ENCODE data around the gene FIGNL1. TPM values are rescaled to one million over a fixed set of nuclear protein-coding genes. Genes with fewer than 3 reads are reported as not detected.

FIGNL1 gene
- total and polyA plus RNA-seq, 2 donors, result 9.0 to 21.9 TPM

- Histone ChIP-seq H3K36me3 (ENCODE audit: control insufficient read depth in 2 of 2, insufficient read depth in 2 of 2, low read length in 1 of 2) (no peaks in the 10 kb centered on the region), H3K4me1 (ENCODE audit: control insufficient read depth in 2 of 2, insufficient read depth in 2 of 2, low read length in 2 of 2) (peaks cover 43 to 68% of the 10 kb centered on the region in 2 donors), H3K27me3 (ENCODE audit: control insufficient read depth in 2 of 2, insufficient read depth in 1 of 2, low read length in 1 of 2) (no peaks in the 10 kb centered on the region), H3K27ac (ENCODE audit: low read depth in 1 of 2, low read length in 1 of 2) (no peak overlapping the region), H3K9me3 (ENCODE audit: control insufficient read depth in 2 of 2, insufficient read depth in 1 of 2, low read length in 1 of 2) (no peaks in the 10 kb centered on the region), H3K4me3 (ENCODE audit: low read length in 2 of 2) (no peak overlapping the region)
- no peak for DNase-seq (ENCODE audit: low read depth in 6 of 9, low spot score in 9 of 9)
- 78% methylated on average over 4 of the region's 4 CpGs for whole genome bisulfite sequencing
Observed at GRCh38 chr7:50412973-50413372, 37.2 kb downstream of the FIGNL1 start.

GRCh38 chr7:50411332-50411731 is 38.8 kb downstream of the FIGNL1 start:
- no peak overlapping the region for H3K27ac ChIP-seq (ENCODE audit: low read depth in 1 of 2, low read length in 1 of 2)
- peaks cover 32 to 70% of the 10 kb centered on the region in 2 donors for H3K4me1 ChIP-seq (ENCODE audit: control insufficient read depth in 2 of 2, insufficient read depth in 2 of 2, low read length in 2 of 2)
- 86% methylated on average over 6 of the region's 6 CpGs for WGBS
- H3K4me3 ChIP-seq (ENCODE audit: low read length in 2 of 2), result no peak overlapping the region
- H3K36me3 ChIP-seq (ENCODE audit: control insufficient read depth in 2 of 2, insufficient read depth in 2 of 2, low read length in 1 of 2), result no peaks in the 10 kb centered on the region
- H3K27me3 ChIP-seq (ENCODE audit: control insufficient read depth in 2 of 2, insufficient read depth in 1 of 2, low read length in 1 of 2), result no peaks in the 10 kb centered on the region
- no peak for DNase-seq (ENCODE audit: low read depth in 6 of 9, low spot score in 9 of 9)
- no peaks in the 10 kb centered on the region for H3K9me3 ChIP-seq (ENCODE audit: control insufficient read depth in 2 of 2, insufficient read depth in 1 of 2, low read length in 1 of 2)

GRCh38 chr7:50409856-50410745 is 40.0 kb downstream of the FIGNL1 start:
- WGBS, result 43% methylated on average over 17 of the region's 17 CpGs
- Histone ChIP-seq H3K9me3 (ENCODE audit: control insufficient read depth in 2 of 2, insufficient read depth in 1 of 2, low read length in 1 of 2) (no peaks in the 10 kb centered on the region), H3K27me3 (ENCODE audit: control insufficient read depth in 2 of 2, insufficient read depth in 1 of 2, low read length in 1 of 2) (no peaks in the 10 kb centered on the region), H3K4me1 (ENCODE audit: control insufficient read depth in 2 of 2, insufficient read depth in 2 of 2, low read length in 2 of 2) (peaks cover 22 to 62% of the 10 kb centered on the region in 2 donors), H3K36me3 (ENCODE audit: control insufficient read depth in 2 of 2, insufficient read depth in 2 of 2, low read length in 1 of 2) (peaks cover 0 to 6% of the 10 kb centered on the region in 2 donors), H3K27ac (ENCODE audit: low read depth in 1 of 2, low read length in 1 of 2) (peak overlapping the region; percentile 61 to 75), H3K4me3 (ENCODE audit: low read length in 2 of 2) (no peak overlapping the region)
- DNase-seq (ENCODE audit: low read depth in 6 of 9, low spot score in 9 of 9), result peak in 8 of 9 donors; percentile 42 to 82 (median 50)

- no peak overlapping the region for H3K4me3 ChIP-seq (ENCODE audit: low read length in 2 of 2)
- no peak for DNase-seq (ENCODE audit: low read depth in 6 of 9, low spot score in 9 of 9)
- peak overlapping the region in 1 of 2 donors; percentile 31 for H3K27ac ChIP-seq (ENCODE audit: low read depth in 1 of 2, low read length in 1 of 2)
- peaks cover 7 to 37% of the 10 kb centered on the region in 2 donors for H3K36me3 ChIP-seq (ENCODE audit: control insufficient read depth in 2 of 2, insufficient read depth in 2 of 2, low read length in 1 of 2)
- H3K27me3 ChIP-seq (ENCODE audit: control insufficient read depth in 2 of 2, insufficient read depth in 1 of 2, low read length in 1 of 2), result no peaks in the 10 kb centered on the region
- H3K9me3 ChIP-seq (ENCODE audit: control insufficient read depth in 2 of 2, insufficient read depth in 1 of 2, low read length in 1 of 2), result no peaks in the 10 kb centered on the region
- 89% methylated on average over 5 of the region's 5 CpGs for WGBS
- peaks cover 22 to 53% of the 10 kb centered on the region in 2 donors for H3K4me1 ChIP-seq (ENCODE audit: control insufficient read depth in 2 of 2, insufficient read depth in 2 of 2, low read length in 2 of 2)
Observed at GRCh38 chr7:50406935-50407334, 43.2 kb downstream of the FIGNL1 start.

- 89% methylated on average over 7 of the region's 7 CpGs for WGBS
- Histone ChIP-seq H3K36me3 (ENCODE audit: control insufficient read depth in 2 of 2, insufficient read depth in 2 of 2, low read length in 1 of 2) (peaks cover 22 to 54% of the 10 kb centered on the region in 2 donors), H3K4me1 (ENCODE audit: control insufficient read depth in 2 of 2, insufficient read depth in 2 of 2, low read length in 2 of 2) (peaks cover 9 to 37% of the 10 kb centered on the region in 2 donors), H3K4me3 (ENCODE audit: low read length in 2 of 2) (no peak overlapping the region), H3K9me3 (ENCODE audit: control insufficient read depth in 2 of 2, insufficient read depth in 1 of 2, low read length in 1 of 2) (no peaks in the 10 kb centered on the region), H3K27ac (ENCODE audit: low read depth in 1 of 2, low read length in 1 of 2) (no peak overlapping the region), H3K27me3 (ENCODE audit: control insufficient read depth in 2 of 2, insufficient read depth in 1 of 2, low read length in 1 of 2) (peaks cover 0 to 3% of the 10 kb centered on the region in 2 donors)
- DNase-seq (ENCODE audit: low read depth in 6 of 9, low spot score in 9 of 9), result no peak
Observed at GRCh38 chr7:50405221-50405620, 44.9 kb downstream of the FIGNL1 start.

GRCh38 chr7:50404392-50404791 is 45.8 kb downstream of the FIGNL1 start:
- 96% methylated on average over 7 of the region's 7 CpGs for WGBS
- H3K27ac ChIP-seq (ENCODE audit: low read depth in 1 of 2, low read length in 1 of 2), result peak overlapping the region in 1 of 2 donors; percentile 19
- peaks cover 1 to 29% of the 10 kb centered on the region in 2 donors for H3K4me1 ChIP-seq (ENCODE audit: control insufficient read depth in 2 of 2, insufficient read depth in 2 of 2, low read length in 2 of 2)
- peaks cover 0 to 3% of the 10 kb centered on the region in 2 donors for H3K27me3 ChIP-seq (ENCODE audit: control insufficient read depth in 2 of 2, insufficient read depth in 1 of 2, low read length in 1 of 2)
- no peak for DNase-seq (ENCODE audit: low read depth in 6 of 9, low spot score in 9 of 9)
- H3K9me3 ChIP-seq (ENCODE audit: control insufficient read depth in 2 of 2, insufficient read depth in 1 of 2, low read length in 1 of 2), result no peaks in the 10 kb centered on the region
- no peak overlapping the region for H3K4me3 ChIP-seq (ENCODE audit: low read length in 2 of 2)
- H3K36me3 ChIP-seq (ENCODE audit: control insufficient read depth in 2 of 2, insufficient read depth in 2 of 2, low read length in 1 of 2), result peaks cover 31 to 62% of the 10 kb centered on the region in 2 donors

- no peak for DNase-seq (ENCODE audit: low read depth in 6 of 9, low spot score in 9 of 9)
- peaks cover 0 to 3% of the 10 kb centered on the region in 2 donors for H3K27me3 ChIP-seq (ENCODE audit: control insufficient read depth in 2 of 2, insufficient read depth in 1 of 2, low read length in 1 of 2)
- H3K27ac ChIP-seq (ENCODE audit: low read depth in 1 of 2, low read length in 1 of 2), result no peak overlapping the region
- H3K9me3 ChIP-seq (ENCODE audit: control insufficient read depth in 2 of 2, insufficient read depth in 1 of 2, low read length in 1 of 2), result no peaks in the 10 kb centered on the region
- no peak overlapping the region for H3K4me3 ChIP-seq (ENCODE audit: low read length in 2 of 2)
- peaks cover 48 to 85% of the 10 kb centered on the region in 2 donors for H3K36me3 ChIP-seq (ENCODE audit: control insufficient read depth in 2 of 2, insufficient read depth in 2 of 2, low read length in 1 of 2)
- peaks cover 0 to 4% of the 10 kb centered on the region in 2 donors for H3K4me1 ChIP-seq (ENCODE audit: control insufficient read depth in 2 of 2, insufficient read depth in 2 of 2, low read length in 2 of 2)
- 95% methylated on average over 41 of the region's 41 CpGs for WGBS
Observed at GRCh38 chr7:50400114-50400513, 50.0 kb downstream of the FIGNL1 start.

GRCh38 chr7:50399635-50400034 is 50.5 kb downstream of the FIGNL1 start:
- no peak overlapping the region for H3K27ac ChIP-seq (ENCODE audit: low read depth in 1 of 2, low read length in 1 of 2)
- peaks cover 48 to 83% of the 10 kb centered on the region in 2 donors for H3K36me3 ChIP-seq (ENCODE audit: control insufficient read depth in 2 of 2, insufficient read depth in 2 of 2, low read length in 1 of 2)
- H3K9me3 ChIP-seq (ENCODE audit: control insufficient read depth in 2 of 2, insufficient read depth in 1 of 2, low read length in 1 of 2), result no peaks in the 10 kb centered on the region
- peaks cover 0 to 3% of the 10 kb centered on the region in 2 donors for H3K27me3 ChIP-seq (ENCODE audit: control insufficient read depth in 2 of 2, insufficient read depth in 1 of 2, low read length in 1 of 2)
- 97% methylated on average over 21 of the region's 21 CpGs for WGBS
- H3K4me3 ChIP-seq (ENCODE audit: low read length in 2 of 2), result no peak overlapping the region
- peaks cover 0 to 4% of the 10 kb centered on the region in 2 donors for H3K4me1 ChIP-seq (ENCODE audit: control insufficient read depth in 2 of 2, insufficient read depth in 2 of 2, low read length in 2 of 2)
- DNase-seq (ENCODE audit: low read depth in 6 of 9, low spot score in 9 of 9), result no peak

GRCh38 chr7:50399206-50399605 is 50.9 kb downstream of the FIGNL1 start:
- peaks cover 0 to 4% of the 10 kb centered on the region in 2 donors for H3K4me1 ChIP-seq (ENCODE audit: control insufficient read depth in 2 of 2, insufficient read depth in 2 of 2, low read length in 2 of 2)
- no peak overlapping the region for H3K4me3 ChIP-seq (ENCODE audit: low read length in 2 of 2)
- H3K9me3 ChIP-seq (ENCODE audit: control insufficient read depth in 2 of 2, insufficient read depth in 1 of 2, low read length in 1 of 2), result no peaks in the 10 kb centered on the region
- H3K27ac ChIP-seq (ENCODE audit: low read depth in 1 of 2, low read length in 1 of 2), result no peak overlapping the region
- DNase-seq (ENCODE audit: low read depth in 6 of 9, low spot score in 9 of 9), result no peak
- WGBS, result 98% methylated on average over 1 of the region's 1 CpG
- H3K27me3 ChIP-seq (ENCODE audit: control insufficient read depth in 2 of 2, insufficient read depth in 1 of 2, low read length in 1 of 2), result peaks cover 0 to 3% of the 10 kb centered on the region in 2 donors
- peaks cover 48 to 83% of the 10 kb centered on the region in 2 donors for H3K36me3 ChIP-seq (ENCODE audit: control insufficient read depth in 2 of 2, insufficient read depth in 2 of 2, low read length in 1 of 2)
